ENCODE data around the gene DCP1B. TPM values are rescaled to one million over a fixed set of nuclear protein-coding genes. Genes with fewer than 3 reads are reported as not detected.

DCP1B gene
- total RNA-seq, 3 donors from 2014 or later (not counting 1 experiment from before 2014, with no cell fraction given), result 4.7 to 8.5 (median 7.5) TPM

DNA sequence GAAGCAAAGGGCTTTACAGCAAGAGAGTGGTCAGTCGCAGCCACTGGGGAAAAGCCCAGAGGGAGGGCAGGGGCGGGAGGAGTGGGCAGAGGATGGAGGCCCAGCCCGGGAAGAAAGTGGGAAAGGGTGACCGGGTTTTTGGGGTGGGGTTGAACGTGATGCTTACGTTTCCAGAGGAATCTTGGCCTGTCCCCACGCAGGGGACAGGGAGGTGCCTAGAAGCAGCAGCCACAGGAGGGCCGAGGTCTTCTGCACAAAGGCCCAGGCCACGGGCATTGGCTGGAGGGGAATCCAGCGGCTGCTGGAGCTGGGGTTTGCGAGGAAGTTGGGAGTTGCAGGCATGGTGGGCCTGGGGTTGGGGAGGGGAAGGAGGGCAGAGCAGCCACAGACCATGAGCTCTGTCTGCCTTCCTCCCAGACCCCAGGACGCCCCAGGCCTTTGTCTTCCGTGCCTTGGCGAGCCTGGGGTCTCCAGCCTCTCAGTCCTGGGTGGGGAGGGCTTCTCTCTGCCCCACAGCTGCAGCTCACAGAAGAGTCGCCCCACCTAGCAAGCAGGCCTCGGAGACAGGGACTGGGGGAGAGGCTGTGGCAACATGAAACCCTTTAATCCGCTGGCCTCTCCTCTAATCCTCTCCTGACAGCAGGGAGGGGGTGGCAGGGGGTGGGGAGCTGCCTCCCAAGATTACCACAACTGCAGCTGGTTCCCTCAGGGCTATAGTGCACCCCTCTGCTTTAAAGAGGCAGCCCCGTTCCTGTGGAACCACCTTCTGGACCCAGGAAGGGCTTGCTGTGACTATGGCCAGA is 86.0 kb downstream of the DCP1B start, which contains the start of gene CACNA2D4:
Gene CACNA2D4 (minus strand): TSS at position 572 of the 803 bp plus-strand sequence. CDS start 179 bp downstream, at position 393.
- Histone ChIP-seq H3K4me3 (ENCODE audit: low read length) (peak within 1 kb of the TSS; percentile 38), H3K27ac (ENCODE audit: low read length) (peak within 1 kb of the TSS; percentile 45), H3K36me3 (ENCODE audit: control insufficient read depth, insufficient read depth, low read length) (no peaks in the 10 kb centered on the region), H3K9me3 (ENCODE audit: control insufficient read depth, insufficient read depth, low read length) (no peaks in the 10 kb centered on the region), H3K27me3 (ENCODE audit: control insufficient read depth, insufficient read depth, low read length) (no peaks in the 10 kb centered on the region), H3K4me1 (ENCODE audit: control insufficient read depth, insufficient read depth, low read length) (peaks cover 30% of the 10 kb centered on the region)
- Mint-ChIP-seq H3K36me3 (no peaks in the 10 kb centered on the region), H3K27me3 (ENCODE audit: low read depth in 2 of 2) (peaks cover 10 to 13% of the 10 kb centered on the region in 2 donors), H3K4me1 (peaks cover 17 to 31% of the 10 kb centered on the region in 2 donors), H3K27ac (peak within 1 kb of the TSS in 1 of 2 donors; percentile 35), H3K9me3 (no peaks in the 10 kb centered on the region), H3K4me3 (no peak within 1 kb of the TSS)
- DNase-seq (no peak), ATAC-seq (no peak)
- intact Hi-C loops (cut with micrococcal nuclease), result no loop called here
- 46% methylated on average over 18 of the region's 18 CpGs for WGBS (ENCODE audit: insufficient coverage)
- no peak for TF ChIP-seq CTCF (IDR thresholded peaks at IDR 0.05)

- H3K4me1 ChIP-seq (ENCODE audit: control insufficient read depth, insufficient read depth, low read length), result peaks cover 30% of the 10 kb centered on the region
- H3K27ac ChIP-seq (ENCODE audit: low read length), result peak overlapping the region; percentile 45
- intact Hi-C loops (cut with micrococcal nuclease), result no loop called here
- WGBS (ENCODE audit: insufficient coverage), result 63% methylated on average over 22 of the region's 22 CpGs
- peaks cover 17 to 31% of the 10 kb centered on the region in 2 donors for H3K4me1 Mint-ChIP-seq
- H3K27me3 Mint-ChIP-seq (ENCODE audit: low read depth in 2 of 2), result peaks cover 10 to 13% of the 10 kb centered on the region in 2 donors
- H3K4me3 ChIP-seq (ENCODE audit: low read length), result peak overlapping the region; percentile 38
- TF ChIP-seq CTCF (IDR thresholded peaks at IDR 0.05), result no peak
- no peaks in the 10 kb centered on the region for H3K9me3 ChIP-seq (ENCODE audit: control insufficient read depth, insufficient read depth, low read length)
- no peaks in the 10 kb centered on the region for H3K9me3 Mint-ChIP-seq
- no peak overlapping the region for H3K4me3 Mint-ChIP-seq
- no peaks in the 10 kb centered on the region for H3K27me3 ChIP-seq (ENCODE audit: control insufficient read depth, insufficient read depth, low read length)
- peak overlapping the region in 1 of 2 donors; percentile 35 for H3K27ac Mint-ChIP-seq
- H3K36me3 Mint-ChIP-seq, result no peaks in the 10 kb centered on the region
- no peak for DNase-seq
- no peaks in the 10 kb centered on the region for H3K36me3 ChIP-seq (ENCODE audit: control insufficient read depth, insufficient read depth, low read length)
- no peak for ATAC-seq
Observed at GRCh38 chr12:1917172-1918070, 86.8 kb downstream of the DCP1B start.

DNA sequence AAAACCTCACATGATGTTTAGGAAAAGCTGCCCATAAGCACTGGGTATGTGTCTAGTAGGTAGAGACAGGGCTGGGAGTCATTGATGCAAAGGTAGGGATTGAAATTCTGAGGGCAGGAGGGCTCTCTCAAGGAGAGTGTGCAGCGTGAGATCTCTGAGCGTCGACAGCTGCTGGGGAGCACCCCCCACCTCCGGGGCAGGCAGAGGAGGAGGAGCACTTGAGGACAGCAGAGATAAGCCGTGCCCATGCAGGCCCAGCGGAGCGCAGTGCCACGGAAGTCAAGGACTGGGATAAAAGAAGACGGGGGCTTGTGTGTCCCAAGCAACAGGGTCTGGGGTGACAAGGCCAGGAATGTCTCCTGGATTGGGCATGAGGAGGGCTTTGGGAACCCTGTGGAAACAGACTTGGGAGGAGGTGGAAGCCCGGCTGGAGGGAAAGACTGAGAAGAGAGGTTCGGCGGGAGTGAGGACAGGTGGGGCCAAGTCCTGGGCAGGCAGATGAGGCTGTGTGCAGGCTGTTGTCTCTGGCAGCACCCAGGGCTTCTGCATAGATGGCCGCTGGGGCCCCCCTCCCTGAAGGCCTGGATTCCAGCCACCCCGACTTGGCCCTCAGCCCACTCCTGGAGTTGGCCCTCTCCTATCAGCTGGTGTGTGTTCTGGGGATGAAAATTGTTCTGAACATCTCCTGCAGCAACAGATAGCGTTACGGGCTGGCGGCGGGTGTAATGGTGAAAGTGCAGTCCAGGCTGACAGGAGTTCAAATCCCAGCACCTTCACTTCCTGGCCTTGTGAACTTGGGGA is 87.7 kb downstream of the DCP1B start:
- no peaks in the 10 kb centered on the region for H3K27me3 ChIP-seq (ENCODE audit: control insufficient read depth, insufficient read depth, low read length)
- no peaks in the 10 kb centered on the region for H3K9me3 ChIP-seq (ENCODE audit: control insufficient read depth, insufficient read depth, low read length)
- 96% methylated on average over 18 of the region's 18 CpGs for WGBS (ENCODE audit: insufficient coverage)
- Mint-ChIP-seq H3K4me1 (peaks cover 17 to 31% of the 10 kb centered on the region in 2 donors), H3K9me3 (no peaks in the 10 kb centered on the region), H3K27me3 (ENCODE audit: low read depth in 2 of 2) (peaks cover 10 to 13% of the 10 kb centered on the region in 2 donors), H3K4me3 (no peak overlapping the region), H3K36me3 (no peaks in the 10 kb centered on the region), H3K27ac (peak overlapping the region in 1 of 2 donors; percentile 58)
- no peak for DNase-seq
- H3K27ac ChIP-seq (ENCODE audit: low read length), result no peak overlapping the region
- H3K4me3 ChIP-seq (ENCODE audit: low read length), result no peak overlapping the region
- TF ChIP-seq CTCF (IDR thresholded peaks at IDR 0.05), result no peak
- intact Hi-C loops (cut with micrococcal nuclease), result no loop called here
- no peak for ATAC-seq
- peaks cover 30% of the 10 kb centered on the region for H3K4me1 ChIP-seq (ENCODE audit: control insufficient read depth, insufficient read depth, low read length)
- no peaks in the 10 kb centered on the region for H3K36me3 ChIP-seq (ENCODE audit: control insufficient read depth, insufficient read depth, low read length)

All from natural killer cell (primary cell).